Thoracic aorta (tissue), 2 donors: ENCODE data around the gene RDH16. TPM values are rescaled to one million over a fixed set of nuclear protein-coding genes. Genes with fewer than 3 reads are reported as not detected.
"Not testable (repeated sequence)": the region's sequence is repeated elsewhere in the genome, so short reads cannot be mapped to it uniquely, and the experiment has no call there.

Source experiments
- ATAC-seq: fragments of 150-250 bp; one replicate; pipeline ENCODE4 v1.8.0; 2017; ENCODE audit warnings: low read depth; ENCODE audit not compliant: insufficient number of reproducible peaks, low FRiP score
- DNase-seq: peaks from one replicate; pipeline ENCODE4 v3.0.0-alpha.2; 2020; ENCODE audit warnings: low spot score
- H3K27ac ChIP-seq, 2 donors: fragments of 200-600 bp; sonication (generic); 1 replicate in 1 of 2; 2 replicates in 1 of 2; pipeline ENCODE4 v1.5.1; 2016; ENCODE audit warnings: mild to moderate bottlenecking in 2 of 2, moderate library complexity in 2 of 2
- H3K27me3 ChIP-seq: fragments of 200-600 bp; sonication (generic); replicated peaks from 2 replicates; pipeline ENCODE4 v1.6.0; 2016; ENCODE audit warnings: mild to moderate bottlenecking; ENCODE audit not compliant: insufficient read depth
- H3K36me3 ChIP-seq: fragments of 200-600 bp; sonication (generic); one replicate; pipeline ENCODE4 v1.5.1; 2016
- H3K4me1 ChIP-seq, 2 donors: fragments of 200-600 bp; sonication (generic); 1 replicate in 1 of 2; 2 replicates in 1 of 2; pipeline versions ENCODE4 v1.5.1 to v1.6.0; 2016; ENCODE audit warnings: low read depth in 2 of 2, mild to moderate bottlenecking in 1 of 2; ENCODE audit not compliant: control insufficient read depth in 1 of 2
- H3K4me3 ChIP-seq: fragments of 200-600 bp; sonication (generic); 2 replicates; pipeline ENCODE4 v1.5.1; 2016; ENCODE audit warnings: mild to moderate bottlenecking
- H3K9me3 ChIP-seq: fragments of 200-600 bp; sonication (generic); 2 replicates; pipeline ENCODE4 v1.5.1; 2016
- total RNA-seq, 2 donors: library from RNA; depleted of rRNA; stranded (reverse); fragments of >200 nt; gene quantifications; one replicate each; pipeline versions ENCODE4 v1.1.0 to v1.2.3, GENCODE V29; 2016
- TF ChIP-seq, protein P1 (sequence below): fragments of 200-600 bp; sonication (generic); IDR thresholded peaks from one replicate; pipeline ENCODE4 v1.5.1; 2019; ENCODE audit warnings: antibody characterized with exemption

Gene RDH16
- total RNA-seq, 2 donors from 2014 or later = 0.54 to 0.71 TPM

DNA sequence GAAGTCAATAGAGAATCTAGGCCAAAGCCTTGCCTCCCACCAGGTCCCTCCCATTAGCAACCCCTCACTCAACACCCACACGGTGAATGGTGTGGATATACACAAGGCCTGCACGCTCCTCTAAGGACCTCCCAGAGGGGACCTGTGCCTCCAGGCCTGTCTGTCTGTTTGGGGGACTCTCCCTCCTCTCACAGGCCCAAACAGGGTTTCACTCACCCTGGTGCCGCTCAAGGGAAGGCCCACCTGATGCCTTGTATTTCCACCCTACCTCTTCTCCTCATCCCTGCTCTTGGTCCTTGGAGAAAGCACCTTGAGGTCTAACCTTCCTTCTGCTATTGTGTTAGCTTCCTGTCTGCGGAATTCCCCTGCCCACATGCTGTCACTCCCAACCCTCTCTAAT, 27.6 kb downstream of the RDH16 start:
- DNase-seq = no peak
- no peak for ATAC-seq
- H3K27me3 ChIP-seq = no peaks in the 10 kb centered on the region
- H3K27ac ChIP-seq = no peak overlapping the region
- H3K4me1 ChIP-seq = no peaks in the 10 kb centered on the region
- TF ChIP-seq, protein P1, sequence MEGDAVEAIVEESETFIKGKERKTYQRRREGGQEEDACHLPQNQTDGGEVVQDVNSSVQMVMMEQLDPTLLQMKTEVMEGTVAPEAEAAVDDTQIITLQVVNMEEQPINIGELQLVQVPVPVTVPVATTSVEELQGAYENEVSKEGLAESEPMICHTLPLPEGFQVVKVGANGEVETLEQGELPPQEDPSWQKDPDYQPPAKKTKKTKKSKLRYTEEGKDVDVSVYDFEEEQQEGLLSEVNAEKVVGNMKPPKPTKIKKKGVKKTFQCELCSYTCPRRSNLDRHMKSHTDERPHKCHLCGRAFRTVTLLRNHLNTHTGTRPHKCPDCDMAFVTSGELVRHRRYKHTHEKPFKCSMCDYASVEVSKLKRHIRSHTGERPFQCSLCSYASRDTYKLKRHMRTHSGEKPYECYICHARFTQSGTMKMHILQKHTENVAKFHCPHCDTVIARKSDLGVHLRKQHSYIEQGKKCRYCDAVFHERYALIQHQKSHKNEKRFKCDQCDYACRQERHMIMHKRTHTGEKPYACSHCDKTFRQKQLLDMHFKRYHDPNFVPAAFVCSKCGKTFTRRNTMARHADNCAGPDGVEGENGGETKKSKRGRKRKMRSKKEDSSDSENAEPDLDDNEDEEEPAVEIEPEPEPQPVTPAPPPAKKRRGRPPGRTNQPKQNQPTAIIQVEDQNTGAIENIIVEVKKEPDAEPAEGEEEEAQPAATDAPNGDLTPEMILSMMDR = no peak
- H3K4me3 ChIP-seq = no peak overlapping the region
- H3K9me3 ChIP-seq = no peaks in the 10 kb centered on the region
- H3K36me3 ChIP-seq = no peaks in the 10 kb centered on the region

DNA sequence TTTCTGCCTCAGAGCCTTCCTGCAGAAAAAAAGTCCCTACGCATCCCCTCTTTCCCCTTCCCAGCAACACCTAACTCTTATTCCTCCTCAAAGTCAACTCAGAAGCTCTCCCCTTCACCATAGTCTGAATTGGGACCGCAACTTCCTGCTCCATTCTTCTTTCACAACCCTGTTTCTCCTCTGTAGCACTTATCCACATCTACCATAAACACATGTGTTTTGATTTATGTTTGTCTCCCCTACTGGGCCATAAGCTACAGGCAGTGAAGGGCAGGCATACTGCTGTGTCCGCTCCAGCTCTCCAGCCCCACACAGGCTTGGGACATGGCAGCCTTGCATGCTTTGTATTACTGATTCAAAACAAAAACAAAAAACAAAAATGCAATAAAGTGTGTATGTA, 29.1 kb downstream of the RDH16 start:
- H3K27ac ChIP-seq = no peak overlapping the region
- TF ChIP-seq, protein P1 = no peak
- DNase-seq = no peak
- H3K4me3 ChIP-seq = no peak overlapping the region
- ATAC-seq = no peak
- H3K9me3 ChIP-seq = no peaks in the 10 kb centered on the region
- no peaks in the 10 kb centered on the region for H3K4me1 ChIP-seq
- no peaks in the 10 kb centered on the region for H3K36me3 ChIP-seq
- H3K27me3 ChIP-seq = no peaks in the 10 kb centered on the region

DNA sequence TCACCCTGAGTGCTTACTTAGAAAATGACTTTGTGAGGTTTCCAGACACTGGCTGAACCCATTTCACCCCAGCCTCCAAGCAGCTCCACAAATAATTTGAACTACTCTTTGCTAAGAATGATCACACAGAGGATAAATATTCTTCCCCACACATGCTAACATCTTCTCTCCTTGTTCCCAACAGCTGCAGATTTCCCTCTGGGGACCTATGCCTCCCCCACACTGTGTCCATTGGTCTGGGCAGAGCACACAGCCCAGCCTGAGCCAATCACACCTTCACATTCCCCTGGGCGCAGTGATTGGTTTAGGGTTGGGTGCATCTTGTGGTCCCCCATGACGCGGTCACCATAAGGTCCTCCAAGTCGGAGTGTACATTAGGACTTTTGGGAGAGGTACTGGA, 30.1 kb downstream of the RDH16 start:
- DNase-seq (no peak), ATAC-seq (no peak)
- H3K9me3 ChIP-seq = no peaks in the 10 kb centered on the region
- no peaks in the 10 kb centered on the region for H3K4me1 ChIP-seq
- TF ChIP-seq, protein P1 = no peak
- no peak overlapping the region for H3K4me3 ChIP-seq
- no peaks in the 10 kb centered on the region for H3K36me3 ChIP-seq
- no peak overlapping the region for H3K27ac ChIP-seq
- no peaks in the 10 kb centered on the region for H3K27me3 ChIP-seq

DNA sequence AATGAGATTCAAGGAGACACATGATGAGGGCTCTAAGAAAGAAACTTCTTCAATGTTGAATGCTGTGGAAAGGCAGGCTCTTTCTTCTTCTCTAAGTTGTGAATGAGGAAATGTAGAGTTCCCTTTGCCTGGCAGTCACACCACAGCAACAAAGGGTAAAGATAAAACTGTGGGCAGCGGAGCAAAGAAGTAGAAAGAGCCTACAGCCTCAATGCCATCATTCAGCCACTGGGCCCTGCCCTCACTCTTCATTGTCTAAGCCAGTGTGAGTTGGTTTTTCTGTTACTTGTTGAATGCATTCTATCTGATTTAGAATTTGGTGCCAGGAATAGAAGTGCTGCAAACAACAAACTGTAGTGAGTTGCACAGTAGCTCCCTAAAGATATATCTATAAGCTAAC, 35.4 kb downstream of the RDH16 start:
- H3K36me3 ChIP-seq = no peaks in the 10 kb centered on the region
- no peaks in the 10 kb centered on the region for H3K9me3 ChIP-seq
- H3K27me3 ChIP-seq = no peaks in the 10 kb centered on the region
- H3K27ac ChIP-seq = no peak overlapping the region
- no peak for ATAC-seq
- TF ChIP-seq, protein P1 = no peak
- DNase-seq = no peak
- H3K4me3 ChIP-seq = no peak overlapping the region
- no peaks in the 10 kb centered on the region for H3K4me1 ChIP-seq

DNA sequence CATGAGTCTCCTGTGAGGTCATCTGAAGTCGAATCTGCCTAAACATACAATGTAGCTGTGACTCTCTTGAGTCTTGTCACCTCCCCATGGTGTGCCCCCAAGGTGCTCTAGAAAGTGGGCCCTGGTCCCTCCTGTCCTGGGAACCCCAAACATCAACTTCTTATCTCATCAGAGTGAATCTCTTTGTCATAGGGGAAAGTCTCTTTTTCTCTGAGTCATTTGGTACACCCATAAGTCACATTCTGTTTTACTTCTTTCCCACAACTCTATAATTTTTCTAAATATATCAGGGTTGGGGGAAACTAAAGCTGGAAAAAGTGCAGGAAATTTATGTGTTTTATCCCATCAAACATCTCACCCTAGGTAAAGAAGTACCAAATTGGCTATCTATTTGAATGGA, 36.1 kb downstream of the RDH16 start:
- DNase-seq (no peak), ATAC-seq (no peak)

DNA sequence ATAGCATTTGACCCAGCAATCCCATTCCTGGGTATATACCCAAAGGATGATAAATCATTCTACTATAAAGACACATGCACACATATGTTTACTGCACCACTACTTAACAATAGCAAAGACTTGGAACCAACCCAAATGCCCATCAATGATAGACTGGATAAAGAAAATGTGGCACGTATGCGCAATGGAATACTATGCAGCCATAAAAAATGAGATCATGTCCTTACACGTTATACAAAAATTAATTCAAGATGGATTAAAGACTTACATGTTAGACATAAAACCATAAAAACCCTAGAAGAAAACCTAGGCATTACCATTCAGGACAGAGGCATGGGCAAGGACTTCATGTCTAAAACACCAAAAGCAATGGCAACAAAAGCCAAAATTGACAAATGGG, 39.3 kb downstream of the RDH16 start:
- DNase-seq, H3K9me3 ChIP-seq, H3K27ac ChIP-seq, H3K4me1 ChIP-seq, H3K27me3 ChIP-seq, H3K4me3 ChIP-seq, ATAC-seq, H3K36me3 ChIP-seq: not testable (repeated sequence)

More for the DNA sequence above, 36.1 kb downstream of the RDH16 start:
- Histone ChIP-seq H3K9me3 (no peaks in the 10 kb centered on the region), H3K4me3 (no peak overlapping the region), H3K4me1 (no peaks in the 10 kb centered on the region), H3K36me3 (no peaks in the 10 kb centered on the region), H3K27ac (no peak overlapping the region), H3K27me3 (no peaks in the 10 kb centered on the region)
- TF ChIP-seq, protein P1 = no peak
